GM23338 (cell line): Measurements from ENCODE around the gene PDIA4.
"Not testable (repeated sequence)": the region's sequence is repeated elsewhere in the genome, so short reads cannot be mapped to it uniquely, and the experiment has no call there.

Experiments
- EZH2 ChIP-seq: fragments of 200-600 bp; sonication (generic); IDR thresholded peaks from one replicate; pipeline ENCODE4 v1.8.0; 2017; ENCODE audit warnings: antibody characterized with exemption, mild to moderate bottlenecking, low read depth; ENCODE audit not compliant: unreplicated experiment
- POLR2AphosphoS5 ChIP-seq: IDR thresholded peaks from 2 replicates; pipeline ENCODE4 v1.6.1; 2016; ENCODE audit warnings: antibody characterized with exemption, low read depth
- ZNF331 ChIP-seq: fragments of 250-450 bp; sonication (Bioruptor Pico); IDR thresholded peaks from 2 replicates; pipeline ENCODE4 v1.5.0; 2020; ENCODE audit warnings: low read depth, mild to moderate bottlenecking, moderate library complexity
- TF ChIP-seq, protein P1 (sequence below), 2 experiments: fragments of 200-600 bp in 1 of 2; sonication (generic) in 1 of 2; conservative IDR thresholded peaks; 2 replicates each; pipeline versions ENCODE4 v1.5.1 to v1.6.1; 2016 to 2017; ENCODE audit warnings: antibody characterized with exemption in 2 of 2, low read depth in 2 of 2, mild to moderate bottlenecking in 2 of 2, moderate library complexity in 1 of 2
- TF ChIP-seq, protein P2 (sequence below): IDR thresholded peaks from one replicate; pipeline ENCODE4 v1.6.1; 2018; ENCODE audit warnings: antibody characterized with exemption; ENCODE audit not compliant: unreplicated experiment

DNA sequence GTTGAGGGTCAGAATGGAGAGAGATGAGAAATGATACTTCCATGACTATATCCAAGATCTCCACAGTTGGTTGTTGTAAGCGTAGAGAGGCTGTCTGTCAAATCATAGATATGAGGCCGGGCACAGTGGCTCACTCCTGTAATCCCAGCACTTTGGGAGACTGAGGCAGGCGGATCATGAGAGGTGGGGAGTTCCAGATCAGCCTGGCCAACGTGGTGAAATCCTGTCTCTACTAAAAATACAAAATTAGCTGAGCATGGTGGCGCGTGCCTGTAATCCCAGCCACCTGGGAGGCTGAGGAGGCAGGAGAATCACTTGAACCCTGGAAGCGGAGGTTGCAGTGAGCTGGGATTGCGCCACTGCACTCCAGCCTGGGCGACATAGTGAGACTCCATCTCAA is 2.1 kb upstream of the PDIA4 start:
- TF ChIP-seq, protein P1, sequence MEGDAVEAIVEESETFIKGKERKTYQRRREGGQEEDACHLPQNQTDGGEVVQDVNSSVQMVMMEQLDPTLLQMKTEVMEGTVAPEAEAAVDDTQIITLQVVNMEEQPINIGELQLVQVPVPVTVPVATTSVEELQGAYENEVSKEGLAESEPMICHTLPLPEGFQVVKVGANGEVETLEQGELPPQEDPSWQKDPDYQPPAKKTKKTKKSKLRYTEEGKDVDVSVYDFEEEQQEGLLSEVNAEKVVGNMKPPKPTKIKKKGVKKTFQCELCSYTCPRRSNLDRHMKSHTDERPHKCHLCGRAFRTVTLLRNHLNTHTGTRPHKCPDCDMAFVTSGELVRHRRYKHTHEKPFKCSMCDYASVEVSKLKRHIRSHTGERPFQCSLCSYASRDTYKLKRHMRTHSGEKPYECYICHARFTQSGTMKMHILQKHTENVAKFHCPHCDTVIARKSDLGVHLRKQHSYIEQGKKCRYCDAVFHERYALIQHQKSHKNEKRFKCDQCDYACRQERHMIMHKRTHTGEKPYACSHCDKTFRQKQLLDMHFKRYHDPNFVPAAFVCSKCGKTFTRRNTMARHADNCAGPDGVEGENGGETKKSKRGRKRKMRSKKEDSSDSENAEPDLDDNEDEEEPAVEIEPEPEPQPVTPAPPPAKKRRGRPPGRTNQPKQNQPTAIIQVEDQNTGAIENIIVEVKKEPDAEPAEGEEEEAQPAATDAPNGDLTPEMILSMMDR (conservative IDR thresholded peaks at IDR 0.05; ENCODE audit: low read depth in 2 of 2) = not testable (repeated sequence)
- not testable (repeated sequence) for TF ChIP-seq POLR2AphosphoS5; EZH2; ZNF331 (CRISPR knock-in tag)
- TF ChIP-seq, protein P2, sequence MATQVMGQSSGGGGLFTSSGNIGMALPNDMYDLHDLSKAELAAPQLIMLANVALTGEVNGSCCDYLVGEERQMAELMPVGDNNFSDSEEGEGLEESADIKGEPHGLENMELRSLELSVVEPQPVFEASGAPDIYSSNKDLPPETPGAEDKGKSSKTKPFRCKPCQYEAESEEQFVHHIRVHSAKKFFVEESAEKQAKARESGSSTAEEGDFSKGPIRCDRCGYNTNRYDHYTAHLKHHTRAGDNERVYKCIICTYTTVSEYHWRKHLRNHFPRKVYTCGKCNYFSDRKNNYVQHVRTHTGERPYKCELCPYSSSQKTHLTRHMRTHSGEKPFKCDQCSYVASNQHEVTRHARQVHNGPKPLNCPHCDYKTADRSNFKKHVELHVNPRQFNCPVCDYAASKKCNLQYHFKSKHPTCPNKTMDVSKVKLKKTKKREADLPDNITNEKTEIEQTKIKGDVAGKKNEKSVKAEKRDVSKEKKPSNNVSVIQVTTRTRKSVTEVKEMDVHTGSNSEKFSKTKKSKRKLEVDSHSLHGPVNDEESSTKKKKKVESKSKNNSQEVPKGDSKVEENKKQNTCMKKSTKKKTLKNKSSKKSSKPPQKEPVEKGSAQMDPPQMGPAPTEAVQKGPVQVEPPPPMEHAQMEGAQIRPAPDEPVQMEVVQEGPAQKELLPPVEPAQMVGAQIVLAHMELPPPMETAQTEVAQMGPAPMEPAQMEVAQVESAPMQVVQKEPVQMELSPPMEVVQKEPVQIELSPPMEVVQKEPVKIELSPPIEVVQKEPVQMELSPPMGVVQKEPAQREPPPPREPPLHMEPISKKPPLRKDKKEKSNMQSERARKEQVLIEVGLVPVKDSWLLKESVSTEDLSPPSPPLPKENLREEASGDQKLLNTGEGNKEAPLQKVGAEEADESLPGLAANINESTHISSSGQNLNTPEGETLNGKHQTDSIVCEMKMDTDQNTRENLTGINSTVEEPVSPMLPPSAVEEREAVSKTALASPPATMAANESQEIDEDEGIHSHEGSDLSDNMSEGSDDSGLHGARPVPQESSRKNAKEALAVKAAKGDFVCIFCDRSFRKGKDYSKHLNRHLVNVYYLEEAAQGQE = not testable (repeated sequence)
